NCI-H748 treated with DMSO at 0.1 percent for 48 hours (cell line): Measurements from ENCODE around the gene CASS4.

ENCODE experiments used
- DNase-seq: peaks from one replicate; lab custom pipeline; 2025; lab: John Stamatoyannopoulos, UW

Gene CASS4

GRCh38 chr20:56424931-56425330 lies 12.9 kb downstream of the CASS4 start:
- DNase-seq = no peak

DNA sequence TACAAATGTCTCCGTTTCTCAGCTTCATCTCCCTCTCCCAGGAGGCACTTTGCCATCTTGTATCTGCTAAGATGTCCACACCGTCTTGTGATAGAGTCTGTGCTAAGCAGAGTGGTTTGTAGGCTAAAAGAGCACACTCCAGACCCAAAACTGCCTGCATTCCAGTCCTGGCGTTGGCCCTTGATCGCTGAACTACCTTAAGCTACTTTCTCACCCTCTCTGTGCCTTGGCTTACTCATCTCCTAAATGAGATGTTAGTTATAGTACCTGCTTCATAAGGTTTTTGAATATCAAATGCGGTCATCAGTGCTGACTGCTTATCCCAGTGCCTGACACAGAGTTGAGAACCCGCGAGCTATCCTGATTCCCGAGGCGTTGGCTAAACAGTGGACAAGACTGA lies 14.0 kb downstream of the CASS4 start:
- no peak for DNase-seq

- DNase-seq = no peak
Observed at GRCh38 chr20:56426926-56427325, 14.9 kb downstream of the CASS4 start.

DNA sequence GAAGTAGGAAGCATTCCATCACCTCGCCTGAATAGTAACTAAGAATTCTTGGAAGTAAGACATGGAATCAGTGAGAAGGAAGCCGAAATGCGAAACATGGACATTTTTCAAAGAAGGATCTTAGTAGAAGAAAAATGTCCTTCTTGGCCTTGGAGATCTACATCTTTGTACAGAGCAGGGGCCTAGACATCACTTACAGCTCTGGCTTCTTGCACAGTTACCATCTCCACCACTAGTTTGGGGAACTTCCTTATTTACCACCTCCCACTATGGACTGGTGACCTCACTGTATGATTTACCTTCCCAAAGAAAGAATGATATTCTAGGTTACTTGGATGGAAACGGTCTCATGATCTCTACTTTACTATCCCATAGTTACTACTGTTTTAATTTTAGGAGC lies 15.7 kb downstream of the CASS4 start:
- no peak for DNase-seq

DNA sequence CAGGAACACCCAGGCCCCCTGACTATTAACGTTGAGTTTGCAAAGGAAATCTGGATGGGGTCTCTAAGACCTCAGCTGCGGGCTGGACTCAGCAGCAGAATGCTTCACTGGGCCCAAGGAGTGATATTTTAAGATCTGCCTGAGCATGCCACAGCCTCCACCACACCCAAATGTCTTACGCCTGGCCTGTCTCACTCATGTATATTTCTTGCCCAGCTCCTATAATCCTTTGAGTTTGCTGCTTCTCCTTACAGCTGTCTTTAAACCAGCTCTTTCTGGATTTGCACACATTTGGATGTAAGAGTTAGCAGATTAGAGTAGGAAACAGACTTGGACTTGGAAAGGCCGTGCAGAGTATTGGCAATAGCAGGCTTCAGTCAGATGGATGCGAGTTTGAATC lies 16.4 kb downstream of the CASS4 start:
- DNase-seq = no peak

DNA sequence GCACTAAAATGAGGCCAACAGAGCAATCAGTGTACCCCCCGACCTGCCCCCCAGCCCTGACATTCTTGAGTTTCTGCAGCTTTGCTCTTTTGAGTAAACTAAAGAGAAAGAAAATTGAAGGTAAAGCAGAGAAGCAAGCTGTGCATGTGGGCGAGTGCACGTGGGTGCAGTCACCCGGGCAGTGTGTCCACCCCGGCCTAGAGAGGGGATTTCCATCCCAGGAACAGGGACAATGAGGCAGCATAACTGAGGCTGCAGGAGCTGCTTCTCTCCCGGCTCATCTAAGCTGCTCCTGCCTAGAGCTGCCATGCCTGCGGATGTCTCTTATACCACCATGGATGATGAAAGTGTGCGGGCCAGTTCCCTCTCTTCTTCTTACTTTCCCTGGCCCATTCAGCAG lies 16.8 kb downstream of the CASS4 start:
- DNase-seq = no peak

DNA sequence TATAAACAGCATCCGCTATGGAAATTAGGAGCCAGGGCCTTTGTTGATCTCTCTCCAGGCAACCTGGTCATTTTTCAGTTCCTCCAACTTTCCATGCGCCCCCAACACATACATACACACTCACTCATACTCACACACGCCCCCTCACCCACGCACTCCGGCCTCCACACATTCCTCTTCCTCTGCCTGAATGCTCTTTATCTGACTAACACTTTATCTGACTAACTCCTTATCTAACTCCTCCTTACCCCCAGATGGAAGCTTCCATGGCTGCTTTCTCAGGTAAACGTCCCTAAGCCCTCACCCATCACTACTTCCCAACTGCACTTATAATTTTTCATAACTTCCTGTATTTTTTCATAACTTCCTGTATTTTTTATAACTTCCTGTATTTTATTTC lies 17.4 kb downstream of the CASS4 start:
- no peak for DNase-seq

DNA sequence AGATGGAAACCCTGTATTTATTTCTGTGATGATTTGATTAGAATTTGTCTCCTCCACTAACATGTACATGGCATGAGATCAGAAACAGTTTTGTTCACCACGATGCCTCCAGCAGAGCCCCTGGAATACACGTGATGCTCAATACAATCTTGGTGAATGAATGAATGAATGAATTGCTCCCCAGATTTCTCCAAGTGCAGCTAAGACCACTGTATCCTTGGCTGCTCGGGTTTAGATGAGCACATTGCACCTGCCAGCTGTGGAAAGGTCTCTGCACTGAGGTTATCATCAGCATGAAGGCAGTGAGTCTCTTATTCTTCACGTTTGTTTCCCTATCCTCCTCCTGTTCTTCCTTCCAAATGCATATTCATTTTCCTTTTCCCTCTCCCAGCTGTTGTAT lies 17.9 kb downstream of the CASS4 start:
- DNase-seq = no peak

- no peak for DNase-seq
Observed at GRCh38 chr20:56430461-56430860, 18.4 kb downstream of the CASS4 start.

GRCh38 chr20:56430957-56431356 lies 18.9 kb downstream of the CASS4 start:
- DNase-seq = no peak

GRCh38 chr20:56431471-56431870 lies 19.4 kb downstream of the CASS4 start:
- DNase-seq = no peak

DNA sequence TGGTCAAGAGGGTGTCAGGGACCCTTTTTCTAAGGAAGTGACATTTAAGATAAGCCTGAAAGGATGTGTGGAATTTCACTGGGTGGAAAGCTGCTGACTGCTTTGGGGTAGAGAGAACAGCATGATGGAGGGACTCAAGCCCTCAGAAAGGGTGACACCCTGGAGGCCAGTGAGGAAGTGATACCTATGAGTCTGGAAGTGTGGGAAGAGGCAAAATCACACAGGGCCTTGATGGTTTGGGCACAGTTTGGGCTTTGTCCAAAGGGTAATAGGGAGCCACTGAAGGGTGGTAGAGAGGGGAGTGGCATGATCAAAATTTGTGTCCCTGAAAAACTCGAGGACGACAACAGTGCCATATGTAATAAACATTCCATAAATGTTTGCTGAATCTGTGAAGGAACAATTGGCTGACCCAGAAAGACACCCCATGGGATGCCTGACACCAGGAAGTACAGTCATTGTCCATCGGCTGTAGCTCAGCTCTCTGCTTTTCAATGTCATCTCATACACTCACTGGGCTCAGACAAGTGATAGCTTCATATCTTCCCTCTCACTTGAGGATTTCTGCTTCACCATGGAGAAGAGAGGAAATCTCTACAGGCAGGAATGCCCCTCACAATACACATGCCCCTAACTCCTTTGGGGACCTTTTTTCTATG lies 21.3 kb downstream of the CASS4 start:
- no peak for DNase-seq

DNA sequence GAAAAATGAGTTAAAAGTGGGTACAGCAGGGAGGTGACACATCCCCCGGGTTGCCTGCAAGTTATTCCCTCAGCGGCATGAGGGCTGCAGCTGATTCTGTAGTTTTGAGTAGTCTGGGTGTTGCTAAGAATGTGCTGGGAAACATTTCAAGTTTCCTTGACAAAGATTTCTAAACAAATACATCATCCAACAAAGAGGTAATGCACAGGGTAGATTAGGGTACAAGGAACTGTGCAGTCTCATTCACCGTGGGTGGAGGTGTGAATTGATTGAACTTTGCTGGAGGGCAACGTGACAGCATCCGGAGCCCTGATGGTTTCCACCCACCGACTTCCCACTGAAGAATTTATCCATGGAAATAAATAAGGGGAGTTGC lies 21.8 kb downstream of the CASS4 start:
- no peak for DNase-seq

DNA sequence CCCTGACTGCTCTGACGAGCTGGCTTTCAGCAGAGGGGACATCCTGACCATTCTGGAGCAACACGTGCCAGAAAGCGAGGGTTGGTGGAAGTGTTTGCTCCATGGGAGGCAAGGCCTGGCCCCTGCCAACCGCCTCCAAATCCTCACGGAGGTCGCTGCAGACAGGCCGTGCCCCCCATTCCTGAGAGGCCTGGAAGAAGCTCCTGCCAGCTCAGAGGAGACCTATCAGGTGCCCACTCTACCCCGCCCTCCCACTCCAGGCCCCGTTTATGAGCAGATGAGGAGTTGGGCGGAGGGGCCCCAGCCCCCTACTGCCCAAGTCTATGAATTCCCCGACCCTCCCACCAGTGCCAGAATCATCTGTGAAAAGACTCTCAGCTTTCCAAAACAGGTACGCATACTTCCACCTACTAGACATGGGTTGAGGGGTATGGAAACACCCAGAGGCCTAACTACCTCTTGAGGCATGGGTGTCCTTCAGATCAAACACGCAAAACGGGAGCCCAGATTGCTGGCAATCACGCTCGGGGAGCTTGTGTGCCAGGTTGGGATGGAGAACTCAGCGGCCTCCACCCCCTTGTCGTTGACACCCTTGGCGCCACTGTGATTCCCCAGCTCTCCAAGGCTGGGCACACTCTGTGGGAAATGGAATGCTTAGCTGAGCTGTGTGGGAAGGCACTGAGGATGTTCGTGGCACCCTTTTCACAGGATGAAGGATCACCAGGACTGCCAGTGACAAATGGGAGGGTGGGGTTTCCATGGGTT lies 25.3 kb downstream of the CASS4 start:
- DNase-seq = no peak

DNA sequence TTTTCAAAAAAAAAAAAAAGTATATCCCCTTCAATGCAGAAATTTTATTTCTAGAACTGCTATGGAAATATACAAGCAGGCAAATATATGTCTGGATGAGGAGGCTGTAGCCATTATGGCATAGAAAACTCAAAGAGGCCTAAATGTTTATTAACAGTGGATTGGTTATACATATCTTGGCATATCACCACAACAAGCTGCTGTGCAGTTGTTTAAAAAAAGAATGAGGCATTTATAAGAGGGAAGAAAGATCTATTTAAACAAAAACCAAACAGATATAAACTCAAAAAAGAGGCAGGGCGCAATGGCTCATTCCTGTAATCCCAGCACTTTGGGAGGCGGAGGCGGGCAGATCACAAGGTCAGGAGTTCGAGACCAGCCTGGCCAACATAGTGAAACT lies 26.2 kb downstream of the CASS4 start:
- DNase-seq = no peak

DNA sequence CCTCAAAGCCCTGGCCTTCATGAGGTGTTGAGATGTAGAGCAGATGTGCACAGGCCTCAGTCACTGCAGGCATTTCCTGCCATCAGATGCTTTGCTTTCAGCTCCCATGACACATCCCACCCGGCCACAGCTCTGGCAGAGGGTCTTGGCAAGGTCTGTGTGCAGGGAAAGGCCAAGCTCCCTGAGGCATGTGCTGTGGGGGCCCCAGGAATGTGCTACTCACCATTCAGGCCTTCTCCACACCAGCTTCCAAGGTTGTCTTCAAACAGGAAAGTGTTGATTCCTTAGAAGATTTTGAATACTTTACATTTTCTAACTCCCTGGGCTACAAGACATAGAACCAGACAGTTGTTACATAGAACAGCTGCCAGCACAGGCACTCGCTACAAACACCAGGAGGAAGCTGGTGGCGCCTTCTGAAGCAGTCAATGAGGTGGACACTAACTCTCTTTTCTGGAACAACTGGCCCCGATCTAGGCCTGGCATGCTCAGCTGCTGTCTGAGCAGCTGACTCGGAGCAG lies 27.8 kb downstream of the CASS4 start:
- no peak for DNase-seq

DNA sequence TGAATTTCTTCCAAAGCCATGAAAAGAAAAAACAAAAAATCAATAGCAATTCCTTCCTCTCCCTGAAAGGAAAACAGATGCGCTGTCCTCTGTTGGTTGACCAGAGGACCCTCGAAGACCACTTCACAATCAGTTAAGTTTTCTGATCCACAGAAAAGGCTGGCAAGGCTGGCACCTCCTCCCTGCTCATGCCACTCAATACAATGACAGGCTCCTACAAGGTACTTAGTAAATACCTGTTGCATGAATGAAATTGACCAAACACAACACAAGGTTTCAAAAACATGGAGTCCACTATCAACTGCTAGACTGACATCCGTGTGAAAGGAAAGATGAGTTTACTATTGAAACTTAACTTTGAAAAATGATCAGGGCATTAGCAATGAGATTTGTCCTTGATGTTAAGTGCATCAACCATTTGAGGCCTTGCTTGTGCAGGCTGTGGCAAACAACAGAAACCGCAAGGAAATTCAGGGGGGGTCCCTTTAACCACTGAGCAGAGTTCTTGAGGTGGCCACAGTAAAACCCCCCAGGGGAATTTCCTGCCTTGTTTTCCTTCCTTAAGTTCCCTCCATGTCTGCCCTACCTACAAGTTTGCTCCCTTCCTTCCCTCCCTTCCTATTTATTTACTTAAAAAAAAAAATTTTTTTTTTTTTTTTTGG lies 28.4 kb downstream of the CASS4 start:
- no peak for DNase-seq

DNA sequence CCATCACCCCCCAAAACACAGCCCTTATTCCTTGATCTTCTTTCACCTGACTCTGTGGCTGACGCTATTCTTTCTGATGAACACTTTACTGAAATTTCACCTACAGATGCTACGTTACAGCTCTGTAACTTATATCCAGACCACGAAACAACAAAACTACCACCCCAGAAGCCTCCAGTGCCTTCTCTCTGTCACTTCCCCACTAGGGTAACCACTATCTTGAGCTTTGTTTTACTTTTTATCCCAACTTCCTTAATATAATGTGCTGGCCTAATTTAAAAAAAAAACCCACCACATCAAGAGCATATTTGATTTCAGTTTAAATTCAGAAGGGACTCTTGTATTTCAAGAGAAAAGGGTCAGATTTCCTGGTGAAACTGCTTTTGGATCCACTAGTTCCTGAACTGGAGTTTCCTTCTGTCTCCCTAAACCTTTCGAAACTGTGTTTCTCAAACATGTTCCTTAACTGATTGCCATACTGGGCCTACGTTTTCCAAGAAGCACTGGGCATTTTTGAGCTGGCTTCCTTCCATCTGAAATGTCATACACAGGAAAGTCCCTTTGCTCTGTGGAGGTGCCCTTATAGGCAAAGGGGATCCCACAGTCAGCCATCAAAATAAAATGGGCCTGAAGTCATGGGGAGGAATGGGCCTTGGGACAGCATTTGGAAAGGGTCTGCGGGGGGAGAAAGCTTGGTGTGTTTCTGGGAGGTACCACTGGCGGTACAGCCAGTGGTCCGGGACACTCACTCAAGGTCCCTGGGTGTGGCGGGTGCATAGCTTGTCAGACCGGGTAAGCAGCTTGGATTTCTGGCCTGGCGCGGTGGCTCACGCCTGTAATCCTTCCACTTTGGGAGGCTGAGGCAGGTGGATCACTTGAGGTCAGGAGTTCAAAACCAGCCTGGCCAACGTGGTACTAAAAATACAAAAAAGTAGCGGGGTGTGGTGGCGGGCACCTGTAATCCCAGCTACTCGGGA lies 30.6 kb downstream of the CASS4 start:
- no peak for DNase-seq

- DNase-seq = no peak
Observed at GRCh38 chr20:56443654-56444540, 31.8 kb downstream of the CASS4 start.

DNA sequence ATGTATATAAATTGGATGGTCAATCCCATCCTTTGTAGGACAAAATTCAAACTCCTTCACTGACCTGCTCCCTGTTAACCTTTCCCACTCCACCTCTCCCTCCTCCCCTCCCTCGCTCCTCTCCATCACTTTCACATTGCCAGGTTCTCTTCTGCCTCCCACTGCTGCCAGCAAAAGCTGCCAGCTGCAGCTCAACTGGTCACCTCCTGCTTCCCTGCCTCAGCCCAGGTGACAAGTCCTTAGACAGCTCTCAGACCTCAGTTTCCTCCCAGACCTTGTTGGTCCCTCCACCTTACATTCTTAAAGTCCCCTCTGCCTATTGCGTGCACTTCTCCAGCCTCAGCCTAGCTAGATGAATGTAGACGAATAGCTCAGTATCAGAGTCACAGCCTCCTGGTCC lies 33.1 kb downstream of the CASS4 start:
- no peak for DNase-seq

DNA sequence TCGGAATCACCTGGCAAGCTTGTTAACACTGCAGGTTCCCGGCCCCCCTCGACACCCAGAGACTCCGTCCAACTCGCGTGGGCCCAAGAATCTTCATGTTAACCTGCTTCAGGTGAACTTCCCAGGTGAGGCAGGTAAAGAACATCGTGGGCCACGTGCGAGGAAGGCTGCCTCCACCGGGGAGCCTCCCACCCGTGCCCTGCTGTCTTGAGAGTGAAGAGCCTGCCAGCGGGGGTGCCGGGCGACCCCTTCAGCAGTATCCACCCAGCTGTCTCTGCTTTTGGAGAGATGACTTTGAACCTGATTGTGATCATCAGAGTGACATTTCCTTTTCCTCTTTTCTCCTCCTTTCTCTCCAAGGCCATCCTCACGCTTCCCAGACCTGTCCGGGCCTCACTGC lies 33.5 kb downstream of the CASS4 start:
- DNase-seq = no peak
